GM12878 (cell line): Measurements from ENCODE around the gene CD3G. TPM values are rescaled to one million over a fixed set of nuclear protein-coding genes. Genes with fewer than 3 reads are reported as not detected.

ENCODE experiments used
- BMI1 ChIP-seq: fragments of 450-650 bp; IDR thresholded peaks from 2 replicates; pipeline ENCODE4 v1.6.1; 2016; ENCODE audit warnings: mild to moderate bottlenecking, moderate library complexity, borderline replicate concordance
- CEBPB ChIP-seq, 2 experiments: fragments of 150-350 bp in 1 of 2; IDR thresholded peaks; 2 replicates each; pipeline ENCODE4 v1.6.1; 2012 to 2014; ENCODE audit warnings: low read depth in 2 of 2, low read length in 2 of 2, borderline replicate concordance in 1 of 2, inconsistent platforms in 1 of 2
- EED ChIP-seq: sonication (generic); IDR thresholded peaks from 2 replicates; pipeline ENCODE4 v1.6.1; 2016; ENCODE audit warnings: antibody characterized with exemption, low read depth
- HDAC2 ChIP-seq: fragments of 200-600 bp; sonication (generic); IDR thresholded peaks from 2 replicates; pipeline ENCODE4 v1.6.1; 2017
- JUNB ChIP-seq: IDR thresholded peaks from 2 replicates; pipeline ENCODE4 v1.6.1; 2016; ENCODE audit warnings: antibody characterized with exemption, mild to moderate bottlenecking
- MEF2B ChIP-seq: fragments of 450-650 bp; IDR thresholded peaks from 2 replicates; pipeline ENCODE4 v1.6.1; 2018; ENCODE audit warnings: mild to moderate bottlenecking, moderate library complexity; ENCODE audit not compliant: partially characterized antibody, poor library complexity, severe bottlenecking
- MYB ChIP-seq: fragments of 150-350 bp; IDR thresholded peaks from 2 replicates; pipeline ENCODE4 v1.6.1; 2014; ENCODE audit warnings: mild to moderate bottlenecking, low read depth, low read length, borderline replicate concordance
- TAF1 ChIP-seq: IDR thresholded peaks from 2 replicates; pipeline ENCODE4 v1.6.1; 2011; ENCODE audit warnings: mild to moderate bottlenecking, low read depth, low read length, borderline replicate concordance
- ZNF274 ChIP-seq: IDR thresholded peaks from one replicate; pipeline ENCODE4 v1.8.0; 2011; ENCODE audit not compliant: insufficient read length, insufficient read depth
- ZNF622 ChIP-seq: fragments of 450-650 bp; IDR thresholded peaks from 2 replicates; pipeline ENCODE4 v1.6.1; 2017; ENCODE audit warnings: mild to moderate bottlenecking, inconsistent platforms
- polyA plus RNA-seq, 11 experiments: library from polyadenylated mRNA; depleted of rRNA in 4 of 11; unstranded in 6 of 11; stranded (reverse) in 5 of 11; fragments of >200 nt; fragmentation: Nextera tagmentation in 4 of 11; fragmentation: Illumina TruSeq in 1 of 11; extraction: Ambion mirVana in 4 of 11; extraction: Trizol in 1 of 11; gene quantifications; 1 replicate in 1 of 11; 2 replicates in 10 of 11; pipeline versions ENCODE4 v1.2.1 to v1.2.3, GENCODE V29; 2011 to 2016; ENCODE audit warnings: inconsistent platforms in 2 of 11, missing spikeins in 2 of 11, low read depth in 1 of 11
- total RNA-seq, 4 experiments: library from RNA; depleted of rRNA in 3 of 4; stranded (reverse); fragments of >200 nt in 3 of 4; fragmentation: Illumina TruSeq in 1 of 4; extraction: Trizol in 1 of 4; gene quantifications; 2 replicates each; pipeline versions ENCODE4 v1.2.1 to v1.2.3, GENCODE V29; 2013 to 2021
- TF ChIP-seq, protein P1 (sequence below): fragments of 150-350 bp; IDR thresholded peaks from 2 replicates; pipeline ENCODE4 v1.6.1; 2016; ENCODE audit warnings: low read depth, low read length
- TF ChIP-seq, protein P2 (sequence below): IDR thresholded peaks from 2 replicates; pipeline ENCODE4 v1.6.1; 2011; ENCODE audit warnings: low read depth, mild to moderate bottlenecking, low read length, moderate library complexity, borderline replicate concordance; ENCODE audit errors: extremely low read depth

CD3G gene
- total and polyA plus RNA-seq, 10 of the 15 experiments (the other 5 are each of a cell fraction or from before 2014, with no cell fraction given), result 0.10 to 0.16 (median 0.13) TPM; not detected in 7

DNA sequence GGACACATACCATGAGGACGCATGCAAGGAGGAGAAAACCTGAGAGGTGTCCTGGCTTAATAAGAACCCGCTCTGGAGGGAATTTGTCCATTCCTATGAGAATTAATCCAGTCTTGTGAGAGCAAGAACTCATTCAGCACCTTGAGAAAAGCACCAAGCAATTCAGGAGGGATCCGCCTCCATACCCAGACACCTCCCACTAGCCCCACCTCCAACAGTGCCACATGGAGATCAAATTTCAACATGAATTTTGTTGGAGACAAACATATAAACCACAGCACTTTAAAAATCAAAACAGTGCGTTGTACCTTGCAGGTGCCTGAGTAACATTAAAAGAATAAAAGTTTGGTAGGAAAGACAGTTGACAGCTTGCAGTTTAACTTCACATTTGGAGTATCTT is 26.6 kb downstream of the CD3G start (continued):
- TF ChIP-seq, protein P1, sequence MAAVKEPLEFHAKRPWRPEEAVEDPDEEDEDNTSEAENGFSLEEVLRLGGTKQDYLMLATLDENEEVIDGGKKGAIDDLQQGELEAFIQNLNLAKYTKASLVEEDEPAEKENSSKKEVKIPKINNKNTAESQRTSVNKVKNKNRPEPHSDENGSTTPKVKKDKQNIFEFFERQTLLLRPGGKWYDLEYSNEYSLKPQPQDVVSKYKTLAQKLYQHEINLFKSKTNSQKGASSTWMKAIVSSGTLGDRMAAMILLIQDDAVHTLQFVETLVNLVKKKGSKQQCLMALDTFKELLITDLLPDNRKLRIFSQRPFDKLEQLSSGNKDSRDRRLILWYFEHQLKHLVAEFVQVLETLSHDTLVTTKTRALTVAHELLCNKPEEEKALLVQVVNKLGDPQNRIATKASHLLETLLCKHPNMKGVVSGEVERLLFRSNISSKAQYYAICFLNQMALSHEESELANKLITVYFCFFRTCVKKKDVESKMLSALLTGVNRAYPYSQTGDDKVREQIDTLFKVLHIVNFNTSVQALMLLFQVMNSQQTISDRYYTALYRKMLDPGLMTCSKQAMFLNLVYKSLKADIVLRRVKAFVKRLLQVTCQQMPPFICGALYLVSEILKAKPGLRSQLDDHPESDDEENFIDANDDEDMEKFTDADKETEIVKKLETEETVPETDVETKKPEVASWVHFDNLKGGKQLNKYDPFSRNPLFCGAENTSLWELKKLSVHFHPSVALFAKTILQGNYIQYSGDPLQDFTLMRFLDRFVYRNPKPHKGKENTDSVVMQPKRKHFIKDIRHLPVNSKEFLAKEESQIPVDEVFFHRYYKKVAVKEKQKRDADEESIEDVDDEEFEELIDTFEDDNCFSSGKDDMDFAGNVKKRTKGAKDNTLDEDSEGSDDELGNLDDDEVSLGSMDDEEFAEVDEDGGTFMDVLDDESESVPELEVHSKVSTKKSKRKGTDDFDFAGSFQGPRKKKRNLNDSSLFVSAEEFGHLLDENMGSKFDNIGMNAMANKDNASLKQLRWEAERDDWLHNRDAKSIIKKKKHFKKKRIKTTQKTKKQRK, result no peak
- TF ChIP-seq CEBPB (IDR thresholded peaks at IDR 0.05; ENCODE audit: borderline replicate concordance in 1 of 2, low read depth in 2 of 2, low read length in 2 of 2) (no peak), ZNF274 (no peak), JUNB (no peak), MYB (no peak), BMI1 (no peak), MEF2B (no peak), TAF1 (no peak), EED (no peak), ZNF622 (no peak), HDAC2 (no peak)
- TF ChIP-seq, protein P2, sequence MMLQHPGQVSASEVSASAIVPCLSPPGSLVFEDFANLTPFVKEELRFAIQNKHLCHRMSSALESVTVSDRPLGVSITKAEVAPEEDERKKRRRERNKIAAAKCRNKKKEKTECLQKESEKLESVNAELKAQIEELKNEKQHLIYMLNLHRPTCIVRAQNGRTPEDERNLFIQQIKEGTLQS, result no peak
